Ovary (tissue), 3 donors: ENCODE data around the gene SLC12A8.

Experiments used
- CTCF ChIP-seq, 3 donors: fragments of 450-650 bp in 2 of 3; fragments of 200-600 bp in 1 of 3; IDR thresholded peaks; one replicate each; pipeline versions ENCODE4 v1.5.1 to v1.8.0; 2016 to 2022; ENCODE audit warnings: antibody characterized with exemption in 3 of 3, mild to moderate bottlenecking in 1 of 3
- POLR2A ChIP-seq: fragments of 450-650 bp; IDR thresholded peaks from one replicate; pipeline ENCODE4 v1.6.1; 2017; ENCODE audit warnings: antibody characterized with exemption, mild to moderate bottlenecking, moderate library complexity
- donor health status: DM: no; HTN: no; CAD: no.

DNA sequence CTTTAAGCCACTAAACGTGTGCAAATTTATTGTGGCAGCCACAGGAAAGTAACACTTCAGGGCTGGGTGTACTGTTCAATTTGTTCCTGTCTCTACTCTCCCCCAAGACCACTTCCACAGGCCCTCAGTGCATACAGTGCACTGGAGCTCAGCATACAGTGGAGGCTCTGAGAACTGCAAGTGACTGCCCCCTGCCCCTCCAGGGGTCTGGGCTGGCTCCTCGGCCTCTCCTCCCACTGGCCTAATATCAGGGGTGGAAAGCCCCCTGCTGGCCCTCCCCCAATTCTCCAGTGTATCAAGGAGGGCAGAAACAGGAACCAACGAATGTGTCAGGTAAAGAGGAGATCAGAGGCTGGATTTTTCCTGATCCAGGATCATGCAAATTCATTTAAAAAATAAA lies 136.8 kb downstream of the SLC12A8 start:
- no peak for TF ChIP-seq CTCF (IDR thresholded peaks at IDR 0.05)
- no peak for TF ChIP-seq POLR2A
